Stimulated activated CD8-positive, alpha-beta memory T cell treated with anti-CD3 and anti-CD28 coated beads, Interleukin-12 subunit alpha, Interleukin-12 subunit beta, amount 100 ng/mL, for 1 hour (primary cell): ENCODE data around the gene KIF21B.

Experiments used
- DNase-seq: peaks from one replicate; pipeline ENCODE4 v3.0.0-alpha.2; 2020; ENCODE audit warnings: low read depth

The KIF21B gene

GRCh38 chr1:201023517-201023902, at the start of gene KIF21B:
TSS of gene KIF21B (minus strand) at chr1:201023714. CDS start at chr1:201023383, 331 bp downstream.
- DNase-seq, result peak; percentile 80

GRCh38 chr1:201072922-201073321, 49.4 kb upstream of the KIF21B start:
- DNase-seq, result no peak

GRCh38 chr1:201072149-201072548, 48.6 kb upstream of the KIF21B start:
- no peak for DNase-seq

GRCh38 chr1:201069636-201070035, 46.1 kb upstream of the KIF21B start:
- no peak for DNase-seq

- DNase-seq, result no peak
Observed at GRCh38 chr1:201068976-201069375, 45.5 kb upstream of the KIF21B start.

GRCh38 chr1:201066986-201067385, 43.5 kb upstream of the KIF21B start:
- DNase-seq, result no peak

- no peak for DNase-seq
Observed at GRCh38 chr1:201065686-201066085, 42.2 kb upstream of the KIF21B start.

GRCh38 chr1:201064806-201065205, 41.3 kb upstream of the KIF21B start:
- DNase-seq, result no peak

GRCh38 chr1:201063145-201063544, 39.6 kb upstream of the KIF21B start:
- no peak for DNase-seq

GRCh38 chr1:201062511-201063091, 39.1 kb upstream of the KIF21B start:
- no peak for DNase-seq

GRCh38 chr1:201061886-201062285, 38.4 kb upstream of the KIF21B start:
- no peak for DNase-seq

- no peak for DNase-seq
Observed at GRCh38 chr1:201061049-201061448, 37.5 kb upstream of the KIF21B start.

GRCh38 chr1:201060586-201060985, 37.1 kb upstream of the KIF21B start:
- no peak for DNase-seq

- DNase-seq, result no peak
Observed at GRCh38 chr1:201059871-201060555, 36.5 kb upstream of the KIF21B start.

- no peak for DNase-seq
Observed at GRCh38 chr1:201059401-201059800, 35.9 kb upstream of the KIF21B start.

GRCh38 chr1:201054091-201054543, 30.6 kb upstream of the KIF21B start:
- no peak for DNase-seq

- no peak for DNase-seq
Observed at GRCh38 chr1:201053155-201053860, 29.8 kb upstream of the KIF21B start.

GRCh38 chr1:201051399-201051798, 27.9 kb upstream of the KIF21B start:
- no peak for DNase-seq

GRCh38 chr1:201050515-201051277, 27.2 kb upstream of the KIF21B start:
- DNase-seq, result no peak

- DNase-seq, result no peak
Observed at GRCh38 chr1:201049248-201049831, 25.8 kb upstream of the KIF21B start.

- DNase-seq, result no peak
Observed at GRCh38 chr1:201048521-201048920, 25.0 kb upstream of the KIF21B start.

GRCh38 chr1:201044119-201044518, 20.6 kb upstream of the KIF21B start:
- DNase-seq, result no peak
